ENCODE results near the gene ABI3BP. TPM values are rescaled to one million over a fixed set of nuclear protein-coding genes. Genes with fewer than 3 reads are reported as not detected.

ABI3BP gene
- polyA plus RNA-seq, 1 of the 3 experiments (the other 2 are of a cell fraction), result 8.4 TPM

DNA sequence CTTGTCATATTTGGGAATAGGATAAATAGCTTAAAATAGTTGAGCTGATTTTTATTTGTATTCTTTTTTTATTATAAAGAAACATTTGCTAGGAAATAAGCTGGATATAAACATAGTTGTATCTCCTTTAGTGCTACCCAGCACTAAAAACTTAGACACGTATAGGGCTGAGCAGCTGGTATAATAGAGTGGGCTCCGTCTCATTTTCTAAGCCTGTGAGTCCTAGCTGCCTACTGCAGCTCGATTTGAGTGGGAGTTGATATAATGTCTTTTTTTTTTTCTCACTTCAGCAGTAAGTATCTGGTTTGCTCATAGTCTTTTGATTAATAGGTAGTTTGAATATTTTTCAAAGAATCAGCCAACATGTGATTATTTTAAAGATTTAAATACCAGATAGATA is 249.7 kb downstream of the ABI3BP start:
- Histone ChIP-seq H3K9me2 (no peaks in the 10 kb centered on the region), H3K4me2 (no peak overlapping the region), H3K9ac (no peak overlapping the region), H3K9me3 (no peaks in the 10 kb centered on the region), H3F3A (replicated peaks; ENCODE audit: insufficient read depth) (peaks cover 10% of the 10 kb centered on the region), H3K27ac (ENCODE audit: low read depth in 2 of 2, low read length in 1 of 2) (no peak overlapping the region), H3K27me3 (ENCODE audit: insufficient read depth) (no peaks in the 10 kb centered on the region), H3K36me3 (replicated peaks in 1 of 2; ENCODE audit: control insufficient read depth in 1 of 2, insufficient read depth in 2 of 2, low read length in 1 of 2) (peaks cover 94 to 95% of the 10 kb centered on the region in 2 experiments), H4K20me1 (ENCODE audit: insufficient read depth) (no peaks in the 10 kb centered on the region; the same call in 1 of the 2 replicates), H3K4me1 (ENCODE audit: control insufficient read depth in 1 of 2, insufficient read depth in 2 of 2, low read depth in 1 of 2, low read length in 1 of 2) (no peaks in the 10 kb centered on the region; a peak in 1 of 4 replicates), H3K4me3 (ENCODE audit: low read depth in 2 of 2, low read length in 1 of 2) (no peak overlapping the region), H2AFZ (ENCODE audit: low read depth) (no peak overlapping the region), H3K79me2 (ENCODE audit: insufficient read depth) (peaks cover 23% of the 10 kb centered on the region)
- POLR2A ChIA-PET, result no interaction called here
- no peak for DNase-seq
- TF ChIP-seq TEAD4 (IDR thresholded peaks at IDR 0.05; ENCODE audit: borderline replicate concordance, insufficient read depth) (no peak), GATA2 (CRISPR knock-in tag; IDR thresholded peaks at IDR 0.05) (no peak), NRF1 (IDR thresholded peaks at IDR 0.05; ENCODE audit: low read depth, low read length) (no peak), GABPA (IDR thresholded peaks at IDR 0.05; ENCODE audit: low read depth) (no peak)
- TF ChIP-seq, protein P1, sequence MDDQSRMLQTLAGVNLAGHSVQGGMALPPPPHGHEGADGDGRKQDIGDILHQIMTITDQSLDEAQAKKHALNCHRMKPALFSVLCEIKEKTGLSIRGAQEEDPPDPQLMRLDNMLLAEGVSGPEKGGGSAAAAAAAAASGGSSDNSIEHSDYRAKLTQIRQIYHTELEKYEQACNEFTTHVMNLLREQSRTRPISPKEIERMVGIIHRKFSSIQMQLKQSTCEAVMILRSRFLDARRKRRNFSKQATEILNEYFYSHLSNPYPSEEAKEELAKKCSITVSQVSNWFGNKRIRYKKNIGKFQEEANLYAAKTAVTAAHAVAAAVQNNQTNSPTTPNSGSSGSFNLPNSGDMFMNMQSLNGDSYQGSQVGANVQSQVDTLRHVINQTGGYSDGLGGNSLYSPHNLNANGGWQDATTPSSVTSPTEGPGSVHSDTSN (IDR thresholded peaks at IDR 0.05), result no peak
- CTCF ChIA-PET, result interaction anchor here (0.6 to 2.0 kb wide), 4 partner anchors 10 to 452 kb away, joined by 3 to 6 read pairs (median 4); no protein-coding TSS in a partner anchor
- 95% methylated on average over 3 of the region's 3 CpGs for WGBS (ENCODE audit: low lambda C conversion rate)

GRCh38 chr3:100740207-100740606 is 253.0 kb downstream of the ABI3BP start:
- Histone ChIP-seq H3F3A (replicated peaks; ENCODE audit: insufficient read depth) (no peaks in the 10 kb centered on the region), H3K79me2 (ENCODE audit: insufficient read depth) (peaks cover 52% of the 10 kb centered on the region), H3K9ac (no peak overlapping the region), H3K9me3 (no peaks in the 10 kb centered on the region), H3K4me3 (ENCODE audit: low read depth in 2 of 2, low read length in 1 of 2) (no peak overlapping the region), H4K20me1 (ENCODE audit: insufficient read depth) (no peaks in the 10 kb centered on the region; the same call in 1 of the 2 replicates), H3K36me3 (replicated peaks in 1 of 2; ENCODE audit: control insufficient read depth in 1 of 2, insufficient read depth in 2 of 2, low read length in 1 of 2) (peaks cover 92 to 93% of the 10 kb centered on the region in 2 experiments), H3K27me3 (ENCODE audit: insufficient read depth) (no peaks in the 10 kb centered on the region), H3K9me2 (no peaks in the 10 kb centered on the region), H3K4me1 (ENCODE audit: control insufficient read depth in 1 of 2, insufficient read depth in 2 of 2, low read depth in 1 of 2, low read length in 1 of 2) (no peaks in the 10 kb centered on the region), H3K27ac (ENCODE audit: low read depth in 2 of 2, low read length in 1 of 2) (no peak overlapping the region), H2AFZ (ENCODE audit: low read depth) (no peak overlapping the region), H3K4me2 (no peak overlapping the region)
- DNase-seq, result no peak
- no peak for TF ChIP-seq POLR2AphosphoS5 (IDR thresholded peaks at IDR 0.05; ENCODE audit: low read depth, low read length)
- TF ChIP-seq USF2 (IDR thresholded peaks at IDR 0.05; ENCODE audit: borderline replicate concordance, low read depth, low read length), result no peak
- TF ChIP-seq GATA2 (CRISPR knock-in tag; IDR thresholded peaks at IDR 0.05), result no peak
- no peak for TF ChIP-seq FOXM1 (IDR thresholded peaks at IDR 0.05; ENCODE audit: low read depth)
- no peak for TF ChIP-seq TEAD4 (IDR thresholded peaks at IDR 0.05; ENCODE audit: borderline replicate concordance, insufficient read depth)
- no peak for TF ChIP-seq RAD21 (IDR thresholded peaks at IDR 0.05; ENCODE audit: low read length)
- TF ChIP-seq, protein P1 (IDR thresholded peaks at IDR 0.05), result no peak
- TF ChIP-seq MEF2A (IDR thresholded peaks at IDR 0.05; ENCODE audit: borderline replicate concordance, low read depth), result no peak
- TF ChIP-seq, protein P2, sequence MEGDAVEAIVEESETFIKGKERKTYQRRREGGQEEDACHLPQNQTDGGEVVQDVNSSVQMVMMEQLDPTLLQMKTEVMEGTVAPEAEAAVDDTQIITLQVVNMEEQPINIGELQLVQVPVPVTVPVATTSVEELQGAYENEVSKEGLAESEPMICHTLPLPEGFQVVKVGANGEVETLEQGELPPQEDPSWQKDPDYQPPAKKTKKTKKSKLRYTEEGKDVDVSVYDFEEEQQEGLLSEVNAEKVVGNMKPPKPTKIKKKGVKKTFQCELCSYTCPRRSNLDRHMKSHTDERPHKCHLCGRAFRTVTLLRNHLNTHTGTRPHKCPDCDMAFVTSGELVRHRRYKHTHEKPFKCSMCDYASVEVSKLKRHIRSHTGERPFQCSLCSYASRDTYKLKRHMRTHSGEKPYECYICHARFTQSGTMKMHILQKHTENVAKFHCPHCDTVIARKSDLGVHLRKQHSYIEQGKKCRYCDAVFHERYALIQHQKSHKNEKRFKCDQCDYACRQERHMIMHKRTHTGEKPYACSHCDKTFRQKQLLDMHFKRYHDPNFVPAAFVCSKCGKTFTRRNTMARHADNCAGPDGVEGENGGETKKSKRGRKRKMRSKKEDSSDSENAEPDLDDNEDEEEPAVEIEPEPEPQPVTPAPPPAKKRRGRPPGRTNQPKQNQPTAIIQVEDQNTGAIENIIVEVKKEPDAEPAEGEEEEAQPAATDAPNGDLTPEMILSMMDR (IDR thresholded peaks at IDR 0.05), result no peak
- TF ChIP-seq IRF3 (IDR thresholded peaks at IDR 0.05; ENCODE audit: low read depth, low read length), result no peak
- no peak for TF ChIP-seq GABPA (IDR thresholded peaks at IDR 0.05; ENCODE audit: low read depth)
- TF ChIP-seq, protein P3, sequence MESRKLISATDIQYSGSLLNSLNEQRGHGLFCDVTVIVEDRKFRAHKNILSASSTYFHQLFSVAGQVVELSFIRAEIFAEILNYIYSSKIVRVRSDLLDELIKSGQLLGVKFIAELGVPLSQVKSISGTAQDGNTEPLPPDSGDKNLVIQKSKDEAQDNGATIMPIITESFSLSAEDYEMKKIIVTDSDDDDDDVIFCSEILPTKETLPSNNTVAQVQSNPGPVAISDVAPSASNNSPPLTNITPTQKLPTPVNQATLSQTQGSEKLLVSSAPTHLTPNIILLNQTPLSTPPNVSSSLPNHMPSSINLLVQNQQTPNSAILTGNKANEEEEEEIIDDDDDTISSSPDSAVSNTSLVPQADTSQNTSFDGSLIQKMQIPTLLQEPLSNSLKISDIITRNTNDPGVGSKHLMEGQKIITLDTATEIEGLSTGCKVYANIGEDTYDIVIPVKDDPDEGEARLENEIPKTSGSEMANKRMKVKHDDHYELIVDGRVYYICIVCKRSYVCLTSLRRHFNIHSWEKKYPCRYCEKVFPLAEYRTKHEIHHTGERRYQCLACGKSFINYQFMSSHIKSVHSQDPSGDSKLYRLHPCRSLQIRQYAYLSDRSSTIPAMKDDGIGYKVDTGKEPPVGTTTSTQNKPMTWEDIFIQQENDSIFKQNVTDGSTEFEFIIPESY (IDR thresholded peaks at IDR 0.05; ENCODE audit: borderline replicate concordance, low read depth), result no peak
- POLR2A ChIA-PET, result no interaction called here
- CTCF ChIA-PET, result interaction anchor here (1.2 to 1.4 kb wide), 2 partner anchors 14 to 277 kb away, joined by 3 to 4 read pairs; no protein-coding TSS in a partner anchor
- 100% methylated on average over 1 of the region's 1 CpG for WGBS (ENCODE audit: low lambda C conversion rate)
